C4-2B (cell line): ENCODE measurements around the gene FUS.
"Not testable (repeated sequence)": the region's sequence is repeated elsewhere in the genome, so short reads cannot be mapped to it uniquely, and the experiment has no call there.

Experiments
- ZFX ChIP-seq: fragments of 450-650 bp; IDR thresholded peaks from 2 replicates; pipeline ENCODE4 v1.6.1; 2017
- TF ChIP-seq, protein P1 (sequence below): fragments of 450-650 bp; conservative IDR thresholded peaks from 2 replicates; pipeline ENCODE4 v1.5.1; 2017; ENCODE audit warnings: mild to moderate bottlenecking

DNA sequence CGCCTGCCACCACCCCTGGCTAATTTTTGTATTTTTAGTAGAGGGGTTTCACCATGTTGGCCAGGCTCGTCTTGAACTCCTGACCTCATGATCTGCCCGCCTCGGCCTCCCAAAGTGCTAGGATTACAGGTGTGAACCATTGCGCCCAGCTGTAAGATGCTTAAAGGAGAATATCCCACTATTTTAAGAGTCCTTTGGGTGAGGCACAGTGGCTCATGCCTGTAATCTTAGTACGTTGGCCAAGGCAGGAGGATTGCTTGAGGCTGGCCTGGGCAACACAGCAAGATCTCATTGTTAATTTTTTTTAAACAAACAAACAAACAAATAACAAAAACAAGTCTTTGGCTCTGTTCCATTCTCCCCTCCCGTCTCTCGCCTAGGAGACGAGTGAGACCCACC is 38.9 kb upstream of the FUS start:
- TF ChIP-seq, protein P1, sequence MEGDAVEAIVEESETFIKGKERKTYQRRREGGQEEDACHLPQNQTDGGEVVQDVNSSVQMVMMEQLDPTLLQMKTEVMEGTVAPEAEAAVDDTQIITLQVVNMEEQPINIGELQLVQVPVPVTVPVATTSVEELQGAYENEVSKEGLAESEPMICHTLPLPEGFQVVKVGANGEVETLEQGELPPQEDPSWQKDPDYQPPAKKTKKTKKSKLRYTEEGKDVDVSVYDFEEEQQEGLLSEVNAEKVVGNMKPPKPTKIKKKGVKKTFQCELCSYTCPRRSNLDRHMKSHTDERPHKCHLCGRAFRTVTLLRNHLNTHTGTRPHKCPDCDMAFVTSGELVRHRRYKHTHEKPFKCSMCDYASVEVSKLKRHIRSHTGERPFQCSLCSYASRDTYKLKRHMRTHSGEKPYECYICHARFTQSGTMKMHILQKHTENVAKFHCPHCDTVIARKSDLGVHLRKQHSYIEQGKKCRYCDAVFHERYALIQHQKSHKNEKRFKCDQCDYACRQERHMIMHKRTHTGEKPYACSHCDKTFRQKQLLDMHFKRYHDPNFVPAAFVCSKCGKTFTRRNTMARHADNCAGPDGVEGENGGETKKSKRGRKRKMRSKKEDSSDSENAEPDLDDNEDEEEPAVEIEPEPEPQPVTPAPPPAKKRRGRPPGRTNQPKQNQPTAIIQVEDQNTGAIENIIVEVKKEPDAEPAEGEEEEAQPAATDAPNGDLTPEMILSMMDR = not testable (repeated sequence)
- TF ChIP-seq ZFX = not testable (repeated sequence)
